HUES64 (cell line): ENCODE measurements around the gene SLC9A6.

ENCODE experiments used
- H3K27ac ChIP-seq: 2 replicates; pipeline ENCODE4 v1.7.0; 2013; ENCODE audit warnings: low read depth, low read length, inconsistent platforms
- H3K27me3 ChIP-seq: 2 replicates; pipeline ENCODE4 v1.6.1; 2013; ENCODE audit warnings: mild to moderate bottlenecking, low read length; ENCODE audit not compliant: insufficient read depth
- H3K36me3 ChIP-seq: 2 replicates; pipeline ENCODE4 v1.6.1; 2013; ENCODE audit warnings: mild to moderate bottlenecking, low read length; ENCODE audit not compliant: insufficient read depth
- H3K4me1 ChIP-seq: 2 replicates; pipeline ENCODE4 v1.6.1; 2013; ENCODE audit warnings: mild to moderate bottlenecking, low read length, moderate library complexity; ENCODE audit not compliant: insufficient read depth
- H3K4me3 ChIP-seq: 2 replicates; pipeline ENCODE4 v1.5.1; 2013; ENCODE audit warnings: mild to moderate bottlenecking, low read length, moderate library complexity
- H3K9ac ChIP-seq: 2 replicates; pipeline ENCODE4 v1.6.1; 2013; ENCODE audit warnings: mild to moderate bottlenecking, low read depth, low read length
- H3K9me3 ChIP-seq: 2 replicates; pipeline ENCODE4 v1.6.1; 2013; ENCODE audit warnings: low read depth, low read length; ENCODE audit not compliant: insufficient read depth
- WGBS: fragments of 150-250, 120-280 bp; methylation state at CpG from one replicate; pipeline ENCODE4 v1.1.7; 2013; ENCODE audit warnings: missing lambda C conversion rate; 5-methylcytosine and 5-hydroxymethylcytosine counted together

SLC9A6 gene

DNA sequence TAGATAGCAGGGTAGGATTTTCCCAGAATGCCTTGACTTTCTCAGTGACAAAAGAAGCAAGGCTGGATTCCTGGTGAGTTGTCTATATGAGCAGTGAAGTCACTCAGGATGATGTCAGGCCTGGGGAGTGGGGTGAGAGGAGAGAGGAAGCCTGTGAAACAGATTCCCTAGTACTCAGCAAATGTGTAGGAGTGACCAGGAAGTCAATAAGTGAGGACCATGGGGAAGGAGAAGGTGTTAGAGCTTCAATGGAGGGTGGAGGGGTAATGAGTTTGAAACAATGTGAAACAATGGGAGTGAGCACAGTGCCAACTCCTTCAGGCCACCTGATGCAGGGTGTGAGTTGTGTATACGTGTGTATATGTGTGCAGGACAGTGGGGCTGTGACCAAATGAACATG, 2.4 kb upstream of the SLC9A6 start:
- 82% methylated on average over 1 of the region's 1 CpG for WGBS
- H3K27me3 ChIP-seq, result no peaks in the 10 kb centered on the region
- no peaks in the 10 kb centered on the region for H3K9me3 ChIP-seq
- H3K27ac ChIP-seq, result no peak overlapping the region
- H3K36me3 ChIP-seq, result no peaks in the 10 kb centered on the region
- H3K9ac ChIP-seq, result no peak overlapping the region
- H3K4me3 ChIP-seq, result no peak overlapping the region
- 0 out of 2 replicates have a peak, but pooled peaks cover 5% of the 10 kb centered on the region for H3K4me1 ChIP-seq

DNA sequence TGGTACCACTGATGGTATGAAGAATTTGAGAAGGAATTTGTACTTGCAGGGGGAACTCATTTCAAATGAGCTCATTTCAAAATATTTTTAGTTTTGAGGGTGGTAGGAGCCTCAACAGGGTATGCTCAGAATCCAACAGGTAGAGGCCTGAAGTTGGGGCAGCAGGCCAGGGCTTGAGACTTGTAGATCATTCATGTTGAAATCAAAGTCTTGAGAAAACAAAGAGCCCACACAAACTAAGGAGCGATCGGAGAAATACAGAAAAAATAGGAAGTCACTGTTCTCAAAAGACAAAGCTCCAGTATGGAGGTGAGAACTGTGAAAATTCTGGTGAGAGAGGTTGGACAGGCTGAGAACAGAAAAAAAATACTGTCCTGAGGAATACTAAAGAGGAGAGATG, 979 bp upstream of the SLC9A6 start:
- Histone ChIP-seq H3K9me3 (no peaks in the 10 kb centered on the region), H3K9ac (peak overlapping the region; percentile 70; the same call in 1 of the 2 replicates)

GRCh38 chrX:135984791-135985156, 461 bp upstream of the SLC9A6 start:
- Histone ChIP-seq H3K9me3 (no peaks in the 10 kb centered on the region), H3K27ac (peak overlapping the region; percentile 65; the same call in 1 of the 2 replicates), H3K36me3 (no peaks in the 10 kb centered on the region), H3K27me3 (no peaks in the 10 kb centered on the region), H3K4me1 (0 out of 2 replicates have a peak, but pooled peaks cover 5% of the 10 kb centered on the region), H3K9ac (peak overlapping the region; percentile 70), H3K4me3 (peak overlapping the region; percentile 98)
- WGBS, result 0% methylated on average over 1 of the region's 7 CpGs

More for the DNA sequence above, 979 bp upstream of the SLC9A6 start:
- Histone ChIP-seq H3K4me3 (peak overlapping the region; percentile 98), H3K36me3 (no peaks in the 10 kb centered on the region), H3K27me3 (no peaks in the 10 kb centered on the region), H3K4me1 (0 out of 2 replicates have a peak, but pooled peaks cover 5% of the 10 kb centered on the region), H3K27ac (no peak overlapping the region)
- 89% methylated on average over 2 of the region's 2 CpGs for whole genome bisulfite sequencing

DNA sequence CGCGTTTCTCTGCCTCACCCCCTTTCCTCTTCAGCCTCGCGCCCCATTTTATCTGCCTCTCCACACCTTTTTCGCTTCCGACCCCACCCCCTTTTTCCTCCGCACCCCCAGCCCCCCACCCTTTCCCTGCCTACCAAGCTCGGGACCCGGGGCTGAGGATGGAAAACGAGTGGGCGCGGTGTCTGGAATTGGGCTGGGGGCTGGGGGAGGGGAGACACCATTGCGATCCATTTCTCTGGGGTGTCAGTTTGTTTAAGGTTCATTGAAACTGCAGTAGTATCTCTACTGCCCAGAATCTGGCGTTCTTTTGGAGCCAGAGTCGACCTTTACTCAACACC, 707 bp downstream of the SLC9A6 start:
- Histone ChIP-seq H3K9ac (no peak overlapping the region), H3K9me3 (no peaks in the 10 kb centered on the region), H3K4me3 (peak overlapping the region; percentile 98), H3K27ac (no peak overlapping the region), H3K36me3 (no peaks in the 10 kb centered on the region), H3K27me3 (no peaks in the 10 kb centered on the region), H3K4me1 (0 out of 2 replicates have a peak, but pooled peaks cover 5% of the 10 kb centered on the region)
- 1% methylated on average over 12 of the region's 15 CpGs for WGBS

DNA sequence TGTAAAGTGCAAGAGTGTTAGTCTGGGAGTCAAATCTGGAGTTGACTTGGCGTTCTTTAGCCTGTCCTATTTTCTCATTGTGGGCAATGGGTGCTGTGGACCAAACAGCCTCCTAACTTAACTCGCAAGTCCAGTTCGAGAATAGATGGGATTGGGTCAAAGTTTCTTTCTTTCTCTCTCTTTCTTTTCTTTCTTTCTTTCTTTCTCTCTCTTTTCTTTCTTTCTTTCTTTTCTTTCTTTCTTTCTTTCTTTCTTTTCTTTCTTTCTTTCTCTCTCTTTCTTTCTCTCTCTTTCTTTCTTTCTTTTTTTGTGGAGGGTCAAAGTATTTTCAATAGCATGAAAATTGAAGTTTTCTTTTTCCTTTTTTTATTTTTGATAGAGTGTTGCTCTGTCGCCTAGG, 3.0 kb downstream of the SLC9A6 start:
- Histone ChIP-seq H3K4me3 (no peak overlapping the region), H3K36me3 (no peaks in the 10 kb centered on the region), H3K27me3 (no peaks in the 10 kb centered on the region), H3K4me1 (0 out of 2 replicates have a peak, but pooled peaks cover 5% of the 10 kb centered on the region), H3K9ac (no peak overlapping the region), H3K9me3 (no peaks in the 10 kb centered on the region), H3K27ac (no peak overlapping the region)
- WGBS, result 98% methylated on average over 3 of the region's 4 CpGs

DNA sequence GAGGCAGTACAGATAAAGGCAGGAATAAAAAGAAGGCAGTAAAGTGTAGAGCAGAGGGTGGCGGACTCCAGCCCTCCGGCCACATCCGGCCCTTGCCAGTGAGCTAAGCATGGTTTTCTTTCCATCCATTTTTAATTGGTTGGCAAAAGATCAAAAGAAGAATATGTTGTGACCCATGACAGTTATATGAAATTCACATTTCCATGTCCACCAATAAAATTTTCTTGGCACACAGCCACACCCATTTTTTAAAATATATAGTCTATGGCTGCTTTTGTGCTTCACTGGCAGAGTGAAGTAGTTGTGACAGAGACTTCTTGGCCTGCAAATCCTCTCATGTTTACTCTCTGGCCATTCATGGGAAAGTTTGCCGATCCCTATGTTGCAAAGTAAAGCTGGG, 29.8 kb downstream of the SLC9A6 start:
- Histone ChIP-seq H3K27me3 (no peaks in the 10 kb centered on the region), H3K4me3 (no peak overlapping the region), H3K27ac (no peak overlapping the region), H3K36me3 (peaks cover 47% of the 10 kb centered on the region), H3K9ac (no peak overlapping the region), H3K4me1 (no peaks in the 10 kb centered on the region), H3K9me3 (no peaks in the 10 kb centered on the region)
- WGBS, result 97% methylated on average over 3 of the region's 4 CpGs

DNA sequence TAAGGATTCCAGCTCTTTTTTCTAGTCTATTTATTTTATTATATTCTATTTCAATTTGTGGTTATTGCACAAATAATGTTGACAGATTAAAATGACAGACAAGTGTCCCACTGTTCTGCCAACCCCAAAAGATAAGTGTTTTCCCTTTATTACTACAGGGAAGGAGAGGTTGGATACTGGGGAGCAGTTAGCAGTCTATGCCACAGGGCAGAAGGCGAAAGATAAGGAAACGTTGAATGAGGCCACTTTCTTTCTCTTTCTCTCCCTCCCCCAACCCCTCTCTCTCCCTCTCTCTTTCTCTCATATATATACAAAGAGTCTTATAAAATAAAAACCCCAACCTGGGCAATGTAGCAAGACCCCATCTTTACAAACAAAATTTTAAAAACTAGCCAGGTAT, 31.6 kb downstream of the SLC9A6 start:
- H3K9ac ChIP-seq, result no peak overlapping the region
- H3K4me1 ChIP-seq, result no peaks in the 10 kb centered on the region
- WGBS, result 80% methylated on average over 2 of the region's 2 CpGs
- H3K36me3 ChIP-seq, result peaks cover 54% of the 10 kb centered on the region
- no peaks in the 10 kb centered on the region for H3K27me3 ChIP-seq
- H3K27ac ChIP-seq, result no peak overlapping the region
- no peaks in the 10 kb centered on the region for H3K9me3 ChIP-seq
- no peak overlapping the region for H3K4me3 ChIP-seq

DNA sequence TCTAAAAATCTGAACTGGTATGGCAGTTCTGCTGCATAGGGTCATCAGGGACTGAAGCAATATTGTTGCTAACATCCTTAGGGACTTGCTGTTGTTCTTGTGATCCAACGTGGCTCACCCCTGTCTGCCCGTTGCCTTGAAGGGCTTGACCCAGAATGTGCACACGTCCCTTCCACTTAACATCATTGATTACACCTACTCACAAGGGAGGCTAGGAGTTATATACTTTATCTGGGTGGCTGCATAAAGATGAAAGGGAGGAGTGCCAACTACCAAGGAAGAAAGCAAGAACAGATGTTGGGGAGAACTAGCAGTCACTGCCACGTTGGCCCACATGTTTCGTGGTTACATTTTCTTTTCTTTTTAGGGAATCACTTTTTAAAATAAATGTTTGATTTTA, 34.0 kb downstream of the SLC9A6 start:
- H3K27ac ChIP-seq, result no peak overlapping the region
- no peaks in the 10 kb centered on the region for H3K27me3 ChIP-seq
- no peaks in the 10 kb centered on the region for H3K9me3 ChIP-seq
- no peaks in the 10 kb centered on the region for H3K4me1 ChIP-seq
- WGBS, result 97% methylated on average over 4 of the region's 5 CpGs
- H3K9ac ChIP-seq, result no peak overlapping the region
- peaks cover 46% of the 10 kb centered on the region for H3K36me3 ChIP-seq
- H3K4me3 ChIP-seq, result no peak overlapping the region

- no peak overlapping the region for H3K4me3 ChIP-seq
- H3K27me3 ChIP-seq, result no peaks in the 10 kb centered on the region
- no peaks in the 10 kb centered on the region for H3K9me3 ChIP-seq
- H3K27ac ChIP-seq, result no peak overlapping the region
- no peak overlapping the region for H3K9ac ChIP-seq
- WGBS, result 96% methylated on average over 1 of the region's 1 CpG
- H3K36me3 ChIP-seq, result peaks cover 46% of the 10 kb centered on the region
- H3K4me1 ChIP-seq, result no peaks in the 10 kb centered on the region
Measured at GRCh38 chrX:136021160-136021559, 35.9 kb downstream of the SLC9A6 start.

DNA sequence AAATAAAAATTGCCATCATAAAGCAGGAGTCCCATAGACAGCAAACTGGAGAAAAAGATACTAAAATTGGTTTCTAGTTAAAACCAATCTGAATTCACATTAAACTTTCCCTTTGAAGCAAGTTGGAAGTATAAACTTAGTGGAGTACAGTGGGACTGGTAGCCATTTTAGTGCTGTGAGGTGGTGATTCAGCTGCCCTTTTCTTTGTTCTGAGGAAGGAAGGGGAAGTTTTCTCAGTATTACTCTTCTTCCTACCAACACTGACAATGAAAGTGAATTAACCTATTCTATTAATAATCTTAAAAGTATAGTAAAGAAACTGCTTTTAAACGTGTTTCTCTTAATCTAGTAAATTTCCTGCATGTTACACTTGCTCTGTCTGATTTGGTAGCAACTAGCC, 36.7 kb downstream of the SLC9A6 start:
- WGBS, result no CpG with 5 or more reads among the region's 1 CpG
- Histone ChIP-seq H3K4me1 (no peaks in the 10 kb centered on the region), H3K4me3 (no peak overlapping the region), H3K9me3 (no peaks in the 10 kb centered on the region), H3K9ac (no peak overlapping the region), H3K27ac (no peak overlapping the region), H3K36me3 (peaks cover 42% of the 10 kb centered on the region), H3K27me3 (no peaks in the 10 kb centered on the region)

DNA sequence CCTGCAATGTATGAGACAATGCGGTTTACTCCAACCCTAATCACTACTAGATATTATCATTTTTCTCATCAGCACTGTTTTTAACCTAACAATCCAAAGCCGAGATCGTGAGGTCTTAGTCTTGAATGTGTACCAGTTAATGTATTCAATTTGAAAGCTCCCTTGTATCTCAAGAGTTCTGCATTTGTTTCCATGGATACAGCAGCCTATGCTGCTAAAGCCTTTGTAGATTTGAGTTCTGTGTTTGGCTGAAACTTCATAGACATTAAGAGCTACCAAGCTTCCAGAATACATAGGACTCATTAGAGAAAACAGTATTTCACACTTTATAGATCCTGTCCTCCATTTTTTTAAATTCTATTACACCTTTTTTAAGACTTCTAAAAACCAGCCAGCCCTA, 39.9 kb downstream of the SLC9A6 start:
- 94% methylated on average over 1 of the region's 3 CpGs for WGBS
- no peak overlapping the region for H3K27ac ChIP-seq

DNA sequence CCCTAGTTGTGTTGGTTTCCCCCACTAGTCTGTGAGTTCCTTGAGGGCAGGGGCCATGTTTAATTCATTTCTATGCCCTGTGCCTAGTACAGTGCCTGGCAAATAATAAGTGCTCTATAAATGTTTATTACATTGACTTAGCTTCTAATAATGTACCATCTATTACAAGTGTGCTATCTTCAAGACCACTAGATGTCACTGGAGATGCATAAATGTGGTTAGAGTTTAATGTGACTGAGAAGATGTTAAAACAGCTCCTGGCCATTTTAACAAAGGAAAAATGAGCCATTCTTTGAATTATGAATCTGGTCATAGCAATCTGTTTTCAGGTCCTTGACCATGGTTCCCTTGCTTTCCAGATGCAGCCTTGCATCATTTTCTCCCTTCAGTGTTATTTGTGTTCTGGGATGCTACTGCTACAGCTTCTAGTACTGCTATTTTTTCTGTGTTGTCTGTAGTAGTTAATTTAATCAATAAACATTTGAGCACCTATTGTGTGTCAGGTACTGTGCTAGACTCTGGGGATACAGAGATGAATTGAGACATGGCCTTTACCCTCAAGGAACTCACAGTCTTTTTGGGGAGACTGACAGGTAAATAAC, 43.2 kb downstream of the SLC9A6 start:
- Histone ChIP-seq H3K4me1 (no peaks in the 10 kb centered on the region), H3K27ac (no peak overlapping the region), H3K9ac (no peak overlapping the region), H3K36me3 (peaks cover 20% of the 10 kb centered on the region), H3K27me3 (no peaks in the 10 kb centered on the region), H3K4me3 (no peak overlapping the region), H3K9me3 (no peaks in the 10 kb centered on the region)

More for the DNA sequence above, 39.9 kb downstream of the SLC9A6 start:
- Histone ChIP-seq H3K9ac (no peak overlapping the region), H3K36me3 (peaks cover 24% of the 10 kb centered on the region), H3K4me3 (no peak overlapping the region), H3K9me3 (no peaks in the 10 kb centered on the region), H3K27me3 (no peaks in the 10 kb centered on the region), H3K4me1 (no peaks in the 10 kb centered on the region)
